Heart left ventricle (tissue), 16 donors: Measurements from ENCODE around the gene TMEFF1. TPM values are rescaled to one million over a fixed set of nuclear protein-coding genes. Genes with fewer than 3 reads are reported as not detected.
A peak's percentile ranks its signal among the peaks of the same experiment; 100 is the strongest.

Experiments
- ATAC-seq, 4 donors: fragments of 200-7000 bp; cut with Tn5 transposase; one replicate each; pipeline ENCODE4 v1.9.1; 2020 to 2022; ENCODE audit warnings: moderate library complexity in 4 of 4, mild to moderate bottlenecking in 3 of 4, moderate number of reproducible peaks in 1 of 4
- DNase-seq, 5 donors: peaks; one replicate each; pipeline ENCODE4 v3.0.0-alpha.2; 2020
- H3K27ac ChIP-seq, 12 donors: fragments of 200-600 bp; sonication (generic) in 4 of 12; one replicate each; pipeline versions ENCODE4 v1.5.0 to v1.8.0; 2016 to 2022; ENCODE audit warnings: mild to moderate bottlenecking in 2 of 12
- H3K27me3 ChIP-seq, 9 donors: fragments of 200-600 bp; sonication (generic) in 2 of 9; one replicate each; pipeline versions ENCODE4 v1.5.1 to v1.8.0; 2016 to 2022; ENCODE audit warnings: mild to moderate bottlenecking in 3 of 9
- H3K36me3 ChIP-seq, 9 donors: fragments of 200-600 bp; sonication (generic) in 2 of 9; one replicate each; pipeline versions ENCODE4 v1.5.0 to v1.8.0; 2018 to 2022; ENCODE audit warnings: mild to moderate bottlenecking in 2 of 9
- H3K4me1 ChIP-seq, 12 donors: fragments of 200-600 bp; sonication (generic) in 4 of 12; one replicate each; pipeline versions ENCODE4 v1.5.0 to v1.8.0; 2016 to 2022; ENCODE audit warnings: mild to moderate bottlenecking in 3 of 12
- H3K4me3 ChIP-seq, 12 donors: fragments of 200-600 bp; sonication (generic) in 4 of 12; one replicate each; pipeline versions ENCODE4 v1.5.0 to v1.8.0; 2017 to 2022; ENCODE audit warnings: mild to moderate bottlenecking in 9 of 12, moderate library complexity in 4 of 12
- H3K9me3 ChIP-seq, 12 donors: fragments of 200-600 bp; sonication (generic) in 4 of 12; one replicate each; pipeline versions ENCODE4 v1.5.0 to v1.8.0; 2016 to 2022; ENCODE audit warnings: mild to moderate bottlenecking in 1 of 12
- CTCF ChIP-seq, 12 donors: fragments of 200-600 bp; sonication (generic) in 4 of 12; IDR thresholded peaks; one replicate each; pipeline versions ENCODE4 v1.5.0 to v1.8.0; 2018 to 2022; ENCODE audit warnings: antibody characterized with exemption in 12 of 12, mild to moderate bottlenecking in 5 of 12
- POLR2A ChIP-seq, 2 donors: fragments of 450-650 bp; IDR thresholded peaks; one replicate each; pipeline ENCODE4 v1.6.1; 2017; ENCODE audit warnings: antibody characterized with exemption in 2 of 2, mild to moderate bottlenecking in 2 of 2, moderate library complexity in 2 of 2
- WGBS, 4 donors: extraction: QIAGEN DNeasy Blood & Tissue Kit in 2 of 4; methylation state at CpG; one replicate each; pipeline versions ENCODE4 v1.1.5 to v1.1.7; 2013 to 2018; 5-methylcytosine and 5-hydroxymethylcytosine counted together
- intact Hi-C, 10 donors: fragments of 100-400 bp; cut with DNase I; formaldehyde crosslinking; loops; one replicate each; pipeline versions ENCODE4 v1.11.1 to v1.14.2; 2022
- polyA plus RNA-seq, 2 donors: library from polyadenylated mRNA; stranded (reverse); fragments of 200-250 nt; gene quantifications; one replicate each; pipeline ENCODE4 v1.2.3, GENCODE V29; 2013
- total RNA-seq, 9 donors: library from RNA; depleted of rRNA in 2 of 9; stranded (reverse); fragments of >200 nt in 2 of 9; fragmentation: NEBNext Ultra II Directional in 3 of 9; extraction: Animal tissue kit (Norgen Biotek cat#: 25700) in 3 of 9; gene quantifications; one replicate each; pipeline versions ENCODE4 v1.1.0 to v1.2.4, GENCODE V29; 2016 to 2023
- donor health status: ischemic (EF 13 %, LVEDD 7.1; RV severe dilation, severe dysfunction).
- donor health status: healthy with polysubstance abuse.
- donor health status: DM: no; HTN: yes; CAD: no.
- donor health status: DM: no; HTN: no; CAD: no.
- donor health status: ischemic (EF 25% LVEDD 6.9; RV normal size, moderate dysfunction).
- donor health status: ischemic (EF 25% LVEDD 5.7; RV mildly dilated, moderate dysfunction).
- donor health status: healthy.
- donor health status: DM: yes; HTN: yes; CAD: no.
- donor health status: ischemic (EF 35%, LVEDD 5.7; RV mildly dilated, moderate dysfunction).
- donor health status: nonischemic (EF 11% LVEDD 7.7; RV severe dilation, severe dysfunction).
- donor health status: DM: yes; HTN: yes; CAD: no.
- donor health status: PGD.
- donor health status: ischemic (EF 29% LVEDD 5.4; RV normal size, mild dysfunction).
- donor health status: nonischemic (EF 23%, LVEDD 6.1; RV moderate dilation, normal function).

TMEFF1 gene
- total and polyA plus RNA-seq, 11 donors = 0.03 to 1.1 (median 0.19) TPM; not detected in 4

- intact Hi-C loops = loop anchor here in 8 of 10 donors (5.0 to 10.0 kb wide), 6 partner anchors 72 to 602 kb away; partner anchors contain the start of genes TEX10 (in 7 of the 8) and NR4A3 (in 1 of the 8)
- peak within 1 kb of the TSS; percentile 64 to 98 (median 88) for H3K4me3 ChIP-seq
- peak within 1 kb of the TSS; percentile 78 to 95 (median 86) for H3K27ac ChIP-seq
- H3K36me3 ChIP-seq = no peaks in the 10 kb centered on the region
- no peaks in the 10 kb centered on the region for H3K9me3 ChIP-seq
- H3K27me3 ChIP-seq = no peaks in the 10 kb centered on the region
- peak in 1 of 2 donors; percentile 53 for TF ChIP-seq POLR2A (IDR thresholded peaks at IDR 0.05)
- peak in 2 of 12 donors; percentile 29 to 32 for TF ChIP-seq CTCF (IDR thresholded peaks at IDR 0.05)
- peaks cover 0 to 33% (median 20%) of the 10 kb centered on the region in 12 donors for H3K4me1 ChIP-seq
- 0 to 1% (median 1%) methylated on average over 21 to 80 of the region's 80 CpGs for WGBS, 4 donors
- ATAC-seq (peak; percentile 65 to 83 (median 81)), DNase-seq (peak; percentile 67 to 85 (median 71))
Observed at GRCh38 chr9:100426530-100427365, 46.2 kb upstream of the TMEFF1 start, which contains the start of gene MSANTD3. MSANTD3 (plus strand) TSS chr9:100427143; CDS start chr9:100441939, 14,796 bp downstream.

GRCh38 chr9:100427366-100428263, 45.3 kb upstream of the TMEFF1 start:
- no peak for TF ChIP-seq CTCF (IDR thresholded peaks at IDR 0.05)
- TF ChIP-seq POLR2A (IDR thresholded peaks at IDR 0.05) = no peak
- Histone ChIP-seq H3K27me3 (no peaks in the 10 kb centered on the region), H3K4me3 (peak overlapping the region; percentile 64 to 98 (median 88)), H3K9me3 (no peaks in the 10 kb centered on the region), H3K4me1 (peaks cover 0 to 33% (median 20%) of the 10 kb centered on the region in 12 donors), H3K27ac (peak overlapping the region; percentile 60 to 93 (median 82)), H3K36me3 (no peaks in the 10 kb centered on the region)
- WGBS, 4 donors = 6 to 21% (median 10%) methylated on average over 15 to 65 of the region's 65 CpGs
- intact Hi-C loops = loop anchor here in 8 of 10 donors (5.0 to 10.0 kb wide), 6 partner anchors 73 to 603 kb away; partner anchors contain the start of genes TEX10 (in 7 of the 8) and NR4A3 (in 1 of the 8)
- DNase-seq (peak; percentile 37 to 72 (median 67)), ATAC-seq (peak in 3 of 4 donors; percentile 26 to 62 (median 56))

- intact Hi-C loops = loop anchor here in 8 of 10 donors (5.0 to 10.0 kb wide), 6 partner anchors 74 to 604 kb away; partner anchors contain the start of genes TEX10 (in 7 of the 8) and NR4A3 (in 1 of the 8)
- peak overlapping the region in 7 of 12 donors; percentile 17 to 93 (median 86) for H3K27ac ChIP-seq
- no peak for TF ChIP-seq POLR2A (IDR thresholded peaks at IDR 0.05)
- TF ChIP-seq CTCF (IDR thresholded peaks at IDR 0.05) = no peak
- ATAC-seq (peak; percentile 25 to 73 (median 66)), DNase-seq (peak in 1 of 5 donors; percentile 16)
- no peaks in the 10 kb centered on the region for H3K27me3 ChIP-seq
- 46 to 55% (median 53%) methylated on average over 9 of the region's 9 CpGs for WGBS, 4 donors
- no peaks in the 10 kb centered on the region for H3K36me3 ChIP-seq
- peaks cover 0 to 33% (median 20%) of the 10 kb centered on the region in 12 donors for H3K4me1 ChIP-seq
- no peaks in the 10 kb centered on the region for H3K9me3 ChIP-seq
- peak overlapping the region in 4 of 12 donors; percentile 8 to 26 (median 19) for H3K4me3 ChIP-seq
Observed at GRCh38 chr9:100428871-100429654, 43.9 kb upstream of the TMEFF1 start.
